Measurements from ENCODE around the gene SSBP1.
"Not testable (repeated sequence)": the region's sequence is repeated elsewhere in the genome, so short reads cannot be mapped to it uniquely, and the experiment has no call there.

SSBP1 gene

GRCh38 chr7:141709318-141709717 is 28.8 kb upstream of the SSBP1 start:
- no peak for DNase-seq (ENCODE audit: low read depth in 2 of 2)

GRCh38 chr7:141709749-141710148 is 28.4 kb upstream of the SSBP1 start:
- DNase-seq (ENCODE audit: low read depth in 2 of 2), result no peak

- DNase-seq (ENCODE audit: low read depth in 2 of 2), result no peak
Observed at GRCh38 chr7:141710301-141710700, 27.9 kb upstream of the SSBP1 start.

GRCh38 chr7:141712603-141713255 is 25.4 kb upstream of the SSBP1 start:
- no peak for DNase-seq (ENCODE audit: low read depth in 2 of 2)

- DNase-seq (ENCODE audit: low read depth in 2 of 2), result no peak
Observed at GRCh38 chr7:141713890-141714289, 24.3 kb upstream of the SSBP1 start.

GRCh38 chr7:141714571-141714970 is 23.6 kb upstream of the SSBP1 start:
- DNase-seq (ENCODE audit: low read depth in 2 of 2), result no peak

- DNase-seq (ENCODE audit: low read depth in 2 of 2), result no peak
Observed at GRCh38 chr7:141715018-141715417, 23.1 kb upstream of the SSBP1 start.

GRCh38 chr7:141715794-141716689 is 22.1 kb upstream of the SSBP1 start:
- no peak for DNase-seq (ENCODE audit: low read depth in 2 of 2)

GRCh38 chr7:141717450-141717849 is 20.7 kb upstream of the SSBP1 start:
- no peak for DNase-seq (ENCODE audit: low read depth in 2 of 2)

- no peak for DNase-seq (ENCODE audit: low read depth in 2 of 2)
Observed at GRCh38 chr7:141722529-141722928, 15.6 kb upstream of the SSBP1 start.

- DNase-seq (ENCODE audit: low read depth in 2 of 2), result no peak
Observed at GRCh38 chr7:141729020-141729419, 9.1 kb upstream of the SSBP1 start.

- no peak for DNase-seq (ENCODE audit: low read depth in 2 of 2)
Observed at GRCh38 chr7:141731476-141732149, 6.5 kb upstream of the SSBP1 start.

GRCh38 chr7:141737118-141737835 is 881 bp upstream of the SSBP1 start:
- no peak for DNase-seq (ENCODE audit: low read depth in 2 of 2)

- DNase-seq (ENCODE audit: low read depth in 2 of 2), result no peak
Observed at GRCh38 chr7:141738592-141739013, 445 bp downstream of the SSBP1 start.

- DNase-seq (ENCODE audit: low read depth in 2 of 2), result no peak
Observed at GRCh38 chr7:141739250-141739649, 1.1 kb downstream of the SSBP1 start.

GRCh38 chr7:141742229-141742628 is 4.1 kb downstream of the SSBP1 start:
- no peak for DNase-seq (ENCODE audit: low read depth in 2 of 2)

GRCh38 chr7:141744131-141744530 is 6.0 kb downstream of the SSBP1 start:
- DNase-seq (ENCODE audit: low read depth in 2 of 2), result no peak

- no peak for DNase-seq (ENCODE audit: low read depth in 2 of 2)
Observed at GRCh38 chr7:141748396-141748795, 10.2 kb downstream of the SSBP1 start.

GRCh38 chr7:141751904-141752303 is 13.7 kb downstream of the SSBP1 start:
- not testable (repeated sequence) for DNase-seq (ENCODE audit: low read depth in 2 of 2)

GRCh38 chr7:141752634-141753033 is 14.5 kb downstream of the SSBP1 start:
- DNase-seq (ENCODE audit: low read depth in 2 of 2), result no peak

- no peak for DNase-seq (ENCODE audit: low read depth in 2 of 2)
Observed at GRCh38 chr7:141754939-141755338, 16.8 kb downstream of the SSBP1 start.

- DNase-seq (ENCODE audit: low read depth in 2 of 2), result no peak
Observed at GRCh38 chr7:141763797-141764196, 25.6 kb downstream of the SSBP1 start, which contains the start of gene TAS2R3. TAS2R3 (plus strand) TSS chr7:141764097; CDS start chr7:141764159, 62 bp downstream.

All from fibroblast of skin of left biceps (primary cell).